LNCaP clone FGC (cell line): Measurements from ENCODE around the gene ZHX3.

ENCODE experiments used
- DNase-seq: peaks from one replicate; pipeline ENCODE4 v3.0.0-alpha.2; 2011; ENCODE audit warnings: low read depth
- H3K4me3 ChIP-seq: 2 replicates; pipeline ENCODE4 v1.5.1; 2011; ENCODE audit warnings: mild to moderate bottlenecking, low read depth, low read length, control low read depth
- CTCF ChIP-seq: IDR thresholded peaks from 2 replicates; pipeline ENCODE4 v1.5.1; 2012; ENCODE audit warnings: mild to moderate bottlenecking; ENCODE audit not compliant: control insufficient read depth, insufficient read depth; ENCODE audit errors: extremely low read depth

ZHX3 gene

DNA sequence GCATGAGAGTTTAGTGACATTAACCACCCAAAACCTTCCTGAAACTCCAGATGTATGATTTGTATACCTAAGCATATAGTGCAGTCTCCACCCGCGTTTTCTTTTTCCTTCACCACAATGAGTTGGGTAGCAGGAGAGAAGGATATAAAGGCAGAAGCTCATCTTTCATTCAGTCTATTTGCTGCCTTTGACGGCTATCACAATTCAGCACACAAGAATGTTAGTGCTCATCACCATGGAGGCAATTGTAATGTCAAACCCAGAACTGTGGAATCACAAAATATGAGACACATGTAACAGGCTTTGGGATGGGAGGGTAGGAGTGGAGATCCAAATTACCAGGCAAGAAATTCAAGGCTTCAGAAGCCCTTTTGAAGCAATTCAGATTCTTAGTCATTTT, 17.6 kb downstream of the ZHX3 start:
- no peak for DNase-seq
- no peak for TF ChIP-seq CTCF
- no peak overlapping the region for H3K4me3 ChIP-seq

- DNase-seq: no peak
- H3K4me3 ChIP-seq: no peak overlapping the region
- TF ChIP-seq CTCF: no peak
These were observed 24.1 kb downstream of the ZHX3 start for GRCh38 chr20:41293269-41294037.

DNA sequence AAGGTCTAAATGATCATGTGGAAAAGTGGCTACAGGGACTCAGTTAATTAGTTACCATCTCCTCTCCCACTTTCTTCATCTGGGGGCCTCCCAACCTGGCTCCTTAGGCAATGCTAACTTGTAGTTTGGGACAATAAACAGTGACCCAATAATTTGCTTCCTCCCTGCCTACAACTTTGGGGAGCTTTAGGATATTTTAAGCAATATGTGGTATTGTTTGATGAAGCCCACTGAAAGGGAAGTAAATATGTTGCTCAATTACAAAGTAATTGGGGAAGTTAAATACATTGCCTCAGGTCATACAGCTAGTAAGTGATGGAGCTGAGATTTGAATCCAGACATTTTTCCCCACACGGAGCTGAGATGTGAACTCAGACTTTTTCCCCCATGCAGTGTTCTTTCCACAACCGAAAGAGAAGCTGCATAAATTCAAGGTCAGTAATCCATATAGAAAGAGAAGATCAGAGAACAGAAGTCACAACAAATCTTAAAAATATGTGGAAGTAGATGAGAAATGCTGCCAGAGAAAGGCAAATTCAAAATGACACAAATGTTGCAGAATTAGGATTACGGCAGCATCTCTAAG, 26.6 kb downstream of the ZHX3 start:
- H3K4me3 ChIP-seq: no peak overlapping the region
- no peak for TF ChIP-seq CTCF
- DNase-seq: no peak

GRCh38 chr20:41287327-41287726, 30.2 kb downstream of the ZHX3 start:
- TF ChIP-seq CTCF: no peak
- DNase-seq: no peak
- no peak overlapping the region for H3K4me3 ChIP-seq

GRCh38 chr20:41286240-41286851, 31.2 kb downstream of the ZHX3 start:
- no peak for DNase-seq
- no peak for TF ChIP-seq CTCF
- no peak overlapping the region for H3K4me3 ChIP-seq

GRCh38 chr20:41279546-41280225, 37.8 kb downstream of the ZHX3 start:
- DNase-seq: no peak
- TF ChIP-seq CTCF: no peak
- no peak overlapping the region for H3K4me3 ChIP-seq
